ENCODE data around the gene ADM2.
"Not testable (repeated sequence)": the region's sequence is repeated elsewhere in the genome, so short reads cannot be mapped to it uniquely, and the experiment has no call there.

ADM2 gene

GRCh38 chr22:50526834-50527801, 45.8 kb downstream of the ADM2 start:
- DNase-seq: no peak

GRCh38 chr22:50527921-50528681, 46.8 kb downstream of the ADM2 start:
- DNase-seq: no peak

- DNase-seq: no peak
These were observed 47.5 kb downstream of the ADM2 start for GRCh38 chr22:50528682-50529415.

GRCh38 chr22:50529416-50529896, 48.1 kb downstream of the ADM2 start:
- DNase-seq: no peak

GRCh38 chr22:50529897-50530579, 48.7 kb downstream of the ADM2 start, which contains the start of gene TYMP:
Gene TYMP, minus strand, starts transcription at chr22:50530012. Its CDS starts 303 bp downstream, at chr22:50529709.
- DNase-seq: no peak

GRCh38 chr22:50530580-50530876, 49.2 kb downstream of the ADM2 start:
- no peak for DNase-seq

- DNase-seq: no peak
These were observed 49.7 kb downstream of the ADM2 start for GRCh38 chr22:50530877-50531545.

- no peak for DNase-seq
These were observed 50.2 kb downstream of the ADM2 start for GRCh38 chr22:50531546-50531961.

- DNase-seq: no peak
These were observed 50.8 kb downstream of the ADM2 start for GRCh38 chr22:50531962-50532674.

GRCh38 chr22:50532824-50533796, 51.8 kb downstream of the ADM2 start:
- no peak for DNase-seq

GRCh38 chr22:50533856-50534711, 52.7 kb downstream of the ADM2 start:
- not testable (repeated sequence) for DNase-seq

- DNase-seq: no peak
These were observed 53.8 kb downstream of the ADM2 start for GRCh38 chr22:50535113-50535512.

All from cortex of kidney (tissue), 1 donor.